ENCODE results near the gene ZDHHC7. TPM values are rescaled to one million over a fixed set of nuclear protein-coding genes. Genes with fewer than 3 reads are reported as not detected.

The ZDHHC7 gene
- total and polyA plus RNA-seq, 9 of the 15 experiments (the other 6 are each of a cell fraction or from before 2014, with no cell fraction given) = 1.7 to 49.7 (median 37.4) TPM

GRCh38 chr16:85042167-85042526 is 30.8 kb upstream of the ZDHHC7 start:
- Histone ChIP-seq H3K4me2 (ENCODE audit: insufficient read depth, low read length) (peak overlapping the region; percentile 40; the same call in 1 of the 2 replicates), H3K79me2 (ENCODE audit: control insufficient read depth, insufficient read depth, low read length) (peaks cover 15% of the 10 kb centered on the region), H3K4me3 (no peak overlapping the region), H3K27me3 (ENCODE audit: control insufficient read depth in 2 of 2, insufficient read depth in 2 of 2, low read length in 2 of 2) (no peaks in the 10 kb centered on the region), H3K27ac (ENCODE audit: extremely low read depth, low read depth, low read length) (no peak overlapping the region), H3K9me3 (replicated peaks; ENCODE audit: control insufficient read depth, insufficient read depth, low read depth, low read length) (no peaks in the 10 kb centered on the region), H3K9ac (ENCODE audit: insufficient read depth in 1 of 2, low read depth in 2 of 2, low read length in 2 of 2) (0 out of 4 replicates have a peak overlapping the region, but pooled peaks of 1 of the 2 experiments have one; percentile 1), H4K20me1 (replicated peaks; ENCODE audit: control insufficient read depth, insufficient read depth, low read length) (no peaks in the 10 kb centered on the region), H2AFZ (ENCODE audit: low read depth, low read length) (peak overlapping the region; percentile 41), H3K9me1 (ENCODE audit: control insufficient read depth, insufficient read depth, low read length) (peaks cover 4% of the 10 kb centered on the region), H3K36me3 (ENCODE audit: control insufficient read depth, insufficient read depth, low read length) (peaks cover 2% of the 10 kb centered on the region; the same call in 1 of the 3 replicates), H3K4me1 (replicated peaks in 1 of 2; ENCODE audit: control insufficient read depth in 2 of 2, insufficient read depth in 2 of 2, low read length in 2 of 2) (peaks cover 23 to 35% of the 10 kb centered on the region in 2 experiments)
- in situ Hi-C loops (cut with MboI) (no loop called here), intact Hi-C loops (cut with micrococcal nuclease) (no loop called here)
- POLR2A ChIA-PET = interaction anchor here (1.0 kb wide), 2 partner anchors 13 to 15 kb away, joined by 3 read pairs; no protein-coding TSS in a partner anchor
- no peak for FAIRE-seq
- BruUV-seq (replicated peaks) = no TSS peak
- 25% methylated on average over 6 of the region's 6 CpGs for WGBS (ENCODE audit: insufficient coverage, low coverage, missing lambda C conversion rate)
- DNase-seq (ENCODE audit: extremely low read depth in 1 of 4, low spot score in 3 of 4) = no peak
- no peak for ATAC-seq
- CTCF ChIA-PET (ENCODE audit: low intra/inter-chr PET ratio) = no interaction called here
- 0 out of 2 replicates have a peak, but pooled peaks have one; percentile 29 for TF ChIP-seq ZNF395 (CRISPR knock-in tag; IDR thresholded peaks at IDR 0.05)
- TF ChIP-seq NCOA1 (IDR thresholded peaks at IDR 0.05; ENCODE audit: low read depth) = no peak
- TF ChIP-seq PRDM10 (IDR thresholded peaks at IDR 0.05; ENCODE audit: partially characterized antibody) = peak; percentile 13
- TF ChIP-seq ZNF324 (CRISPR knock-in tag; IDR thresholded peaks at IDR 0.05) = no peak
- TF ChIP-seq BHLHE40 (IDR thresholded peaks at IDR 0.05; ENCODE audit: low read length) = peak; percentile 82
- peak; percentile 68 for TF ChIP-seq L3MBTL2 (IDR thresholded peaks at IDR 0.05)
- no peak for TF ChIP-seq ETV5 (CRISPR knock-in tag; IDR thresholded peaks at IDR 0.05; ENCODE audit: low read depth)
- TF ChIP-seq MCM5 (IDR thresholded peaks at IDR 0.05; ENCODE audit: low read depth) = no peak
- TF ChIP-seq MAZ (CRISPR knock-in tag; conservative IDR thresholded peaks at IDR 0.05 in 1 of 2, IDR thresholded peaks at IDR 0.05 in 1 of 2) = no peak
- peak; percentile 34; the same call in 1 of the 2 replicates for TF ChIP-seq ARID3A (IDR thresholded peaks at IDR 0.05; ENCODE audit: borderline replicate concordance, low read depth, low read length)
- TF ChIP-seq VEZF1 (CRISPR knock-in tag; IDR thresholded peaks at IDR 0.05) = peak; percentile 28; the same call in 1 of the 2 replicates
- TF ChIP-seq RBFOX2 (IDR thresholded peaks at IDR 0.05; ENCODE audit: low read depth, low read length) = no peak
- no peak for TF ChIP-seq CC2D1A (IDR thresholded peaks at IDR 0.05)
- no peak for TF ChIP-seq SMARCB1 (IDR thresholded peaks at IDR 0.05; ENCODE audit: insufficient read length, low read depth)
- TF ChIP-seq RAD51 (IDR thresholded peaks at IDR 0.05; ENCODE audit: borderline replicate concordance, low read depth) = peak; percentile 32; the same call in 1 of the 2 replicates

All from K562 (cell line).